T-cell (primary cell): ENCODE data around the gene RHBDD3. TPM values are rescaled to one million over a fixed set of nuclear protein-coding genes. Genes with fewer than 3 reads are reported as not detected.

Experiments
- ATAC-seq, 4 experiments: fragments of 200-7000 bp in 3 of 4; fragments of 150-1000 bp in 1 of 4; cut with Tn5 transposase; replicated peaks in 1 of 4; 1 replicate in 3 of 4; 2 replicates in 1 of 4; pipeline ENCODE4 v1.10.0; 2021; ENCODE audit warnings: moderate library complexity in 3 of 4, mild to moderate bottlenecking in 2 of 4, moderate number of reproducible peaks in 1 of 4
- CTCF ChIA-PET, 2 donors: fragments of 300-600 bp; sonication (Branson Sonifier 250); formaldehyde crosslinking; loops; one replicate each; lab custom pipeline; 2022; ENCODE audit warnings: antibody characterized with exemption in 2 of 2; lab: Charles Lee
- POLR2A ChIA-PET, 2 donors: fragments of 300-600 bp; sonication (Branson Sonifier 250); formaldehyde crosslinking; loops; one replicate each; lab custom pipeline; 2022; ENCODE audit warnings: antibody characterized with exemption in 2 of 2; lab: Charles Lee
- DNase-seq, 35 experiments: peaks; one replicate each; pipeline versions ENCODE4 v3.0.0 to v3.0.0-alpha.2; 2013 to 2023
- H3K27ac ChIP-seq: one replicate; pipeline ENCODE4 v1.5.1; 2013; ENCODE audit warnings: low read length
- H3K27me3 ChIP-seq, 2 experiments: replicated peaks in 1 of 2; 1 replicate in 1 of 2; 2 replicates in 1 of 2; pipeline versions ENCODE4 v1.6.1 to v1.7.0; 2013; ENCODE audit warnings: low read length in 1 of 2, mixed read lengths in 1 of 2; ENCODE audit not compliant: control insufficient read depth in 2 of 2, insufficient read depth in 2 of 2; ENCODE audit errors: extremely low read depth in 1 of 2
- H3K36me3 ChIP-seq, 2 donors: 1 replicate in 1 of 2; 2 replicates in 1 of 2; pipeline versions ENCODE4 v1.6.1 to v1.7.0; 2013; ENCODE audit warnings: low read length in 1 of 2; ENCODE audit not compliant: control insufficient read depth in 2 of 2, insufficient read depth in 1 of 2; ENCODE audit errors: extremely low read depth in 1 of 2
- H3K4me1 ChIP-seq, 2 experiments: 1 replicate in 1 of 2; 2 replicates in 1 of 2; pipeline versions ENCODE4 v1.6.1 to v1.7.0; 2013; ENCODE audit warnings: low read length in 2 of 2, mixed read lengths in 1 of 2; ENCODE audit not compliant: insufficient read depth in 2 of 2, control insufficient read depth in 1 of 2; ENCODE audit errors: extremely low read depth in 1 of 2
- H3K4me3 ChIP-seq, 2 donors: 1 replicate in 1 of 2; 2 replicates in 1 of 2; pipeline versions ENCODE4 v1.5.1 to v1.7.0; 2013; ENCODE audit warnings: mild to moderate bottlenecking in 2 of 2, low read length in 1 of 2, moderate library complexity in 1 of 2; ENCODE audit not compliant: control insufficient read depth in 1 of 2; ENCODE audit errors: extremely low read depth in 1 of 2
- H3K9me3 ChIP-seq: 2 replicates; pipeline ENCODE4 v1.7.0; 2013
- H3K27ac Mint-ChIP-seq, 2 donors: one replicate each; pipeline ENCODE4 v1.8.0; 2020 to 2021; ENCODE audit warnings: mild to moderate bottlenecking in 2 of 2, mixed read lengths in 2 of 2
- H3K27me3 Mint-ChIP-seq, 2 donors: one replicate each; pipeline ENCODE4 v1.8.0; 2021 to 2022; ENCODE audit warnings: mixed read lengths in 2 of 2
- H3K36me3 Mint-ChIP-seq: one replicate; pipeline ENCODE4 v1.8.0; 2021; ENCODE audit warnings: mixed read lengths
- H3K4me1 Mint-ChIP-seq, 3 donors: one replicate each; pipeline ENCODE4 v1.8.0; 2020 to 2022; ENCODE audit warnings: mixed read lengths in 3 of 3, mild to moderate bottlenecking in 1 of 3
- H3K4me3 Mint-ChIP-seq, 3 donors: one replicate each; pipeline ENCODE4 v1.8.0; 2020 to 2022; ENCODE audit warnings: mild to moderate bottlenecking in 3 of 3, mixed read lengths in 3 of 3, moderate library complexity in 3 of 3
- H3K9me3 Mint-ChIP-seq, 3 donors: one replicate each; pipeline ENCODE4 v1.8.0; 2020 to 2022; ENCODE audit warnings: mixed read lengths in 3 of 3
- WGBS: methylation state at CpG from one replicate; pipeline ENCODE4 v1.1.5; 2013; ENCODE audit warnings: missing lambda C conversion rate; ENCODE audit not compliant: insufficient coverage; 5-methylcytosine and 5-hydroxymethylcytosine counted together
- total RNA-seq, 35 experiments: library from RNA in 6 of 35; stranded (reverse) in 6 of 35; fragments of 120-200 nt in 1 of 35; gene quantifications; one replicate each; pipeline versions ENCODE4 v1.2.1 to v1.2.4 and lab custom pipeline; 2013 to 2026

RHBDD3 gene
- total RNA-seq, 5 donors from 2014 or later (not counting 1 experiment from before 2014, with no cell fraction given), result 14.1 to 25.4 (median 22.1) TPM

- DNase-seq (no peak), ATAC-seq (no peak)
- Mint-ChIP-seq H3K36me3 (peaks cover 56% of the 10 kb centered on the region), H3K27me3 (no peaks in the 10 kb centered on the region), H3K9me3 (no peaks in the 10 kb centered on the region), H3K4me1 (peaks cover 15 to 23% (median 19%) of the 10 kb centered on the region in 3 donors), H3K4me3 (no peak overlapping the region), H3K27ac (no peak overlapping the region)
- Histone ChIP-seq H3K4me3 (no peak overlapping the region), H3K4me1 (no peaks in the 10 kb centered on the region), H3K27me3 (no peaks in the 10 kb centered on the region), H3K36me3 (peaks cover 5 to 91% of the 10 kb centered on the region in 2 donors), H3K27ac (no peak overlapping the region), H3K9me3 (no peaks in the 10 kb centered on the region)
- POLR2A ChIA-PET, result no interaction called here
- no CpG with 5 or more reads among the region's 5 CpGs for WGBS
- CTCF ChIA-PET, result no interaction called here
These were observed 22.3 kb upstream of the RHBDD3 start for GRCh38 chr22:29290061-29290460.

DNA sequence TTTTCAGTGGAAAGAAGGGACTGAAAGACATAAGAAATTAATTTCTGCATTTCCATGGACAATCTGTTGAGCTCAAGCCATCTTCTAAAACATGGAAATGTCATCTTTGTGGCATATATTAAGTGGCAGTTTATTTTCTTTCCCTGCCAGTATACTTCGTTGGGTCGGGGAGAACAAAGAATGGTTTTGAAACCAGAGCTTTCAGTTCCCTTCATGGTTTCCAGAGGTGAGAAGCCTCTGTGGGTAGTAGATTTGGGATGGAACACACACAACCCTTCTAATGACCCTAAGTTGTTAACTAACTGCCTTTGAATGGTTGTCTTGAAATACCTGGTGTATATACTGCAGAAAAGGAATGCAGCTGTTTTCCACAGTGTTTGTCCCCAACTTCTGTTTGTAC lies 21.1 kb upstream of the RHBDD3 start:
- ChIA-PET CTCF (interaction anchor here (0.5 to 0.7 kb wide), 2 partner anchors 13 to 37 kb away, joined by 3 to 4 read pairs; no protein-coding TSS in a partner anchor), POLR2A (interaction anchor here in 1 of 2 donors (0.6 kb wide), 1 partner anchor 15 kb away, joined by 4 read pairs; no protein-coding TSS in a partner anchor)
- Mint-ChIP-seq H3K27ac (no peak overlapping the region), H3K4me1 (peaks cover 15 to 25% (median 23%) of the 10 kb centered on the region in 3 donors), H3K27me3 (no peaks in the 10 kb centered on the region), H3K36me3 (peaks cover 62% of the 10 kb centered on the region), H3K9me3 (no peaks in the 10 kb centered on the region), H3K4me3 (no peak overlapping the region)
- Histone ChIP-seq H3K27ac (no peak overlapping the region), H3K27me3 (no peaks in the 10 kb centered on the region), H3K9me3 (no peaks in the 10 kb centered on the region), H3K4me1 (no peaks in the 10 kb centered on the region), H3K4me3 (no peak overlapping the region), H3K36me3 (peaks cover 5 to 91% of the 10 kb centered on the region in 2 donors)
- DNase-seq, result no peak
- no CpG with 5 or more reads among the region's 2 CpGs for WGBS
- ATAC-seq, result no peak

- H3K36me3 ChIP-seq, result peaks cover 11 to 78% of the 10 kb centered on the region in 2 donors
- no peaks in the 10 kb centered on the region for H3K27me3 ChIP-seq
- no peaks in the 10 kb centered on the region for H3K9me3 Mint-ChIP-seq
- no peaks in the 10 kb centered on the region for H3K4me1 ChIP-seq
- DNase-seq, result no peak
- no peak overlapping the region for H3K4me3 ChIP-seq
- no peak overlapping the region for H3K4me3 Mint-ChIP-seq
- CTCF ChIA-PET, result no interaction called here
- H3K27me3 Mint-ChIP-seq, result no peaks in the 10 kb centered on the region
- H3K27ac Mint-ChIP-seq, result no peak overlapping the region
- H3K36me3 Mint-ChIP-seq, result peaks cover 67% of the 10 kb centered on the region
- peaks cover 17 to 34% (median 27%) of the 10 kb centered on the region in 3 donors for H3K4me1 Mint-ChIP-seq
- WGBS, result 94% methylated on average over 3 of the region's 3 CpGs
- H3K27ac ChIP-seq, result no peak overlapping the region
- POLR2A ChIA-PET, result no interaction called here
- no peak for ATAC-seq
- no peaks in the 10 kb centered on the region for H3K9me3 ChIP-seq
These were observed 16.4 kb upstream of the RHBDD3 start for GRCh38 chr22:29284196-29284595.

DNA sequence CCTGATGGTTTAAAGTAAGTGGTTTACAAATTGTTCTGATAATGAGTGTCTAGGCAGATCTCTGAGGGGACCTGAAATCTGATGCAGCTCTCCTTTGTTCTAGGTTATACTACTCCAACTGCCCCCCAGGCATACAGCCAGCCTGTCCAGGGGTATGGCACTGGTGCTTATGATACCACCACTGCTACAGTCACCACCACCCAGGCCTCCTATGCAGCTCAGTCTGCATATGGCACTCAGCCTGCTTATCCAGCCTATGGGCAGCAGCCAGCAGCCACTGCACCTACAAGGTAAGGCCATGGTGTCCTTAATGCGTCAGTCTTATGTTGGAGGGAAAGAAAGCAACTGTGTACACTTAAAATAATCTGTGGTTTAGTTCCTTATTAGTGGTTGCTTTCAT lies 10.1 kb upstream of the RHBDD3 start:
- Mint-ChIP-seq H3K36me3 (peaks cover 76% of the 10 kb centered on the region), H3K4me1 (peaks cover 50 to 63% (median 61%) of the 10 kb centered on the region in 3 donors), H3K9me3 (no peaks in the 10 kb centered on the region), H3K4me3 (no peak overlapping the region), H3K27me3 (no peaks in the 10 kb centered on the region), H3K27ac (no peak overlapping the region)
- ATAC-seq (no peak), DNase-seq (no peak)
- POLR2A ChIA-PET, result interaction anchor here (0.6 to 0.9 kb wide), 2 partner anchors 9 to 28 kb away, joined by 4 to 5 read pairs; no protein-coding TSS in a partner anchor
- CTCF ChIA-PET, result interaction anchor here (0.6 to 0.7 kb wide), 2 partner anchors 8 to 21 kb away, joined by 3 to 6 read pairs; no protein-coding TSS in a partner anchor
- no peaks in the 10 kb centered on the region for H3K9me3 ChIP-seq
- WGBS, result no CpG with 5 or more reads among the region's 1 CpG
- H3K27ac ChIP-seq, result no peak overlapping the region
- peaks cover 3 to 14% of the 10 kb centered on the region in 2 experiments for H3K4me1 ChIP-seq
- H3K36me3 ChIP-seq, result peaks cover 9 to 84% of the 10 kb centered on the region in 2 donors
- no peaks in the 10 kb centered on the region for H3K27me3 ChIP-seq
- H3K4me3 ChIP-seq, result no peak overlapping the region

DNA sequence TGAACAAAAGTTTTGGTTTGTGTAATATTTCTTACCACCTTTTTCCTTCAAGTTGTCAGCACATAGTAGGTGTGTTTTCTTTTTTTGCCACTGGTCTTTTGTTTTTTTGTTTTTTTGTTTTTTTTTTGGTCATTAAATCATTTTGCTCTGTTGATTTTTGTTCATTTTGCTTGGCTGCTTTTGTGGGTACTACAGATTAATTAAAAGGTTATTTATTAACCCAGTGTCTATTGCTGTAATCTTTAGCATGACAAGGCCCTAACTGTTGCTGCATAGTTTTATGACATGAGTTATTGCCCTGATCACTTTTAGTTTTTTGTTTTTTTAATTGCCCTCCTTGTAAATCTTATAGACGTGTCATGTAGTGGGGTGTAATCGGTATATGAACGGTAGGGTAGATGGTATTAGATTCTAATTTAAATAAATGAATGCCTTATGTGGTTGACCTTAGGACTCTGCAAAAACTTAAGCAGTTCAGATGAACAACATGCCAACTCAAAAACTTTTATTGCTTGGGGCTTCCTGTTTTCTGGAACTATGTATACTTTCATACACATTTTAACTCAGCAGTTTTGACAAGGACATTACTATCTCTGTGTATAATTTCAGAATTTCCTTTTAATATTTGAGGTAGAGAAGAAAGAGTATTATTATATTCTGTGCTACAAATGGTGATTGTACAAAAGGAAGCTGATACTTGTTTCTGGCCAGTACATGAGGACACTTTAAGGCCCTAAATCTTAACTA lies 8.2 kb upstream of the RHBDD3 start:
- no peaks in the 10 kb centered on the region for H3K9me3 ChIP-seq
- ChIA-PET CTCF (interaction anchor here in 1 of 2 donors (0.6 kb wide), 1 partner anchor 13 kb away, joined by 4 read pairs; no protein-coding TSS in a partner anchor), POLR2A (interaction anchor here in 1 of 2 donors (0.6 kb wide), 1 partner anchor 27 kb away, joined by 3 read pairs; no protein-coding TSS in a partner anchor)
- Mint-ChIP-seq H3K36me3 (peaks cover 78% of the 10 kb centered on the region), H3K27me3 (no peaks in the 10 kb centered on the region), H3K9me3 (no peaks in the 10 kb centered on the region), H3K27ac (peak overlapping the region; percentile 20 to 44), H3K4me1 (peaks cover 70 to 77% (median 76%) of the 10 kb centered on the region in 3 donors), H3K4me3 (no peak overlapping the region)
- H3K27me3 ChIP-seq, result no peaks in the 10 kb centered on the region
- DNase-seq (no peak), ATAC-seq (no peak)
- H3K4me1 ChIP-seq, result peaks cover 13 to 16% of the 10 kb centered on the region in 2 experiments
- WGBS, result no CpG with 5 or more reads among the region's 3 CpGs
- peaks cover 5 to 81% of the 10 kb centered on the region in 2 donors for H3K36me3 ChIP-seq
- no peak overlapping the region for H3K27ac ChIP-seq
- no peak overlapping the region for H3K4me3 ChIP-seq

- Mint-ChIP-seq H3K36me3 (peaks cover 76% of the 10 kb centered on the region), H3K4me3 (no peak overlapping the region), H3K9me3 (no peaks in the 10 kb centered on the region), H3K4me1 (peaks cover 78 to 83% (median 81%) of the 10 kb centered on the region in 3 donors), H3K27me3 (no peaks in the 10 kb centered on the region), H3K27ac (no peak overlapping the region)
- WGBS, result 85% methylated on average over 2 of the region's 3 CpGs
- no peak overlapping the region for H3K4me3 ChIP-seq
- H3K27ac ChIP-seq, result no peak overlapping the region
- H3K9me3 ChIP-seq, result no peaks in the 10 kb centered on the region
- ChIA-PET POLR2A (no interaction called here), CTCF (no interaction called here)
- no peak for ATAC-seq
- peaks cover 3 to 80% of the 10 kb centered on the region in 2 donors for H3K36me3 ChIP-seq
- no peak for DNase-seq
- H3K4me1 ChIP-seq, result peaks cover 18 to 23% of the 10 kb centered on the region in 2 experiments
- no peaks in the 10 kb centered on the region for H3K27me3 ChIP-seq
These were observed 7.4 kb upstream of the RHBDD3 start for GRCh38 chr22:29275167-29275566.
